ENCODE data around the gene BTBD6.

DNA sequence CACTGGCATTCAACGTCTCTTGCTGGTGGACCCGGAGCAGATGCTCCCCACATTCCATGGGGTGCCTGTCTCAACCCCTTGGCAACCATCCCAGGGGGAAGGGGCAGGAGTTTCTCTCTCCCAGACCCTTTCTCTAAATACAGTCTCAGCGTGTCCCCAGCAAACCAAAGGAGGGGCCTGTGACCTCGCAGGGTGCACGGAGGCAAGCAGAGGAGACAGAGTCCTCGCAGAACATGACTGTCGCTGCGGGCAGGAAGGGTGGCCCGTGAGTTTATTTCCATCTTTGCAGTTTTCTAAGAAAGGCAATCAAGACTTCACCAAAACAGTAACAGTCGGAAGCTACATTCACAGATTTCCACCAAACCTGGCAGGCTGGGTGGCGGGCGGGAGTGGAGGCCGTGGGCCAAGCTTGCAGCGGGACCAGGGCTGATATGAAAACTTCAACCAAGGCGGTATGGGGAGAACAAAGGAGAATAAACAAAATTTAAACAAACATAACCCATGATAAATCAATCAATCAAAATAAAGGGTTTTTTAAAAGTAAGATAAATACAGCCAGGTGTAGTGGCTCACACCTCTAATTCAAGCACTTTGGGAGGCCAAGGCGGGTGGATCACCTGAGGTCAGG lies 33.9 kb downstream of the BTBD6 start:
- no peak for TF ChIP-seq POU5F1 (IDR thresholded peaks at IDR 0.05; ENCODE audit: low read depth, low read length)
- TF ChIP-seq, protein P1, sequence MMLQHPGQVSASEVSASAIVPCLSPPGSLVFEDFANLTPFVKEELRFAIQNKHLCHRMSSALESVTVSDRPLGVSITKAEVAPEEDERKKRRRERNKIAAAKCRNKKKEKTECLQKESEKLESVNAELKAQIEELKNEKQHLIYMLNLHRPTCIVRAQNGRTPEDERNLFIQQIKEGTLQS (IDR thresholded peaks at IDR 0.05; ENCODE audit: insufficient read depth, low read depth, low read length) = no peak

Data from H1 (cell line).